SK-N-SH treated with all-trans-retinoic acid at 6 μM for 48 hours (cell line): ENCODE measurements around the gene AKAP8L.

Experiments
- ATAC-seq: fragments of 200-7000 bp; cut with Tn5 transposase; 3 replicates; pipeline ENCODE4 v1.9.1; 2020; ENCODE audit warnings: mild to moderate bottlenecking, moderate library complexity
- ARNTL ChIP-seq: fragments of 450-650 bp; formaldehyde crosslinking; IDR thresholded peaks from 2 replicates; pipeline ENCODE4 v1.5.0; 2020; ENCODE audit warnings: low read depth, mild to moderate bottlenecking, moderate library complexity, borderline replicate concordance
- BACH2 ChIP-seq: fragments of 250-450 bp; sonication (Bioruptor Pico); IDR thresholded peaks from 2 replicates; pipeline ENCODE4 v1.9.0; 2021; ENCODE audit warnings: mild to moderate bottlenecking, borderline replicate concordance
- CREB5 ChIP-seq: fragments of 250-450 bp; sonication (Bioruptor Pico); IDR thresholded peaks from 2 replicates; pipeline ENCODE4 v1.5.1; 2020; ENCODE audit warnings: low read depth, mild to moderate bottlenecking, moderate library complexity
- CSDC2 ChIP-seq: fragments of 250-450 bp; sonication (Bioruptor Pico); IDR thresholded peaks from 2 replicates; pipeline ENCODE4 v1.5.0; 2020; ENCODE audit warnings: mild to moderate bottlenecking, moderate library complexity
- ESRRG ChIP-seq: fragments of 250-450 bp; sonication (Bioruptor Pico); IDR thresholded peaks from 2 replicates; pipeline ENCODE4 v1.6.1; 2021; ENCODE audit warnings: mild to moderate bottlenecking
- GLIS3 ChIP-seq: fragments of 250-450 bp; sonication (Bioruptor Pico); IDR thresholded peaks from 2 replicates; pipeline ENCODE4 v1.5.0; 2020; ENCODE audit warnings: mild to moderate bottlenecking, moderate library complexity
- ISL1 ChIP-seq: fragments of 250-450 bp; sonication (Bioruptor Pico); IDR thresholded peaks from 2 replicates; pipeline ENCODE4 v2.1.2; 2022; ENCODE audit warnings: mild to moderate bottlenecking, moderate library complexity
- OSR1 ChIP-seq: fragments of 250-450 bp; sonication (Bioruptor Pico); IDR thresholded peaks from 2 replicates; pipeline ENCODE4 v1.8.0; 2022; ENCODE audit warnings: moderate library complexity, mild to moderate bottlenecking, inconsistent platforms
- PATZ1 ChIP-seq: fragments of 250-450 bp; sonication (Bioruptor Pico); IDR thresholded peaks from 2 replicates; pipeline ENCODE4 v1.8.0; 2020; ENCODE audit warnings: mild to moderate bottlenecking, moderate library complexity, borderline replicate concordance
- POU6F1 ChIP-seq: fragments of 250-450 bp; sonication (Bioruptor Pico); IDR thresholded peaks from 2 replicates; pipeline ENCODE4 v1.8.0; 2021; ENCODE audit warnings: low read depth, mild to moderate bottlenecking, moderate library complexity, borderline replicate concordance
- PPARA ChIP-seq: fragments of 250-450 bp; sonication (Bioruptor Pico); IDR thresholded peaks from 2 replicates; pipeline ENCODE4 v1.5.0; 2020; ENCODE audit warnings: mild to moderate bottlenecking, borderline replicate concordance
- RARB ChIP-seq: fragments of 250-450 bp; sonication (Bioruptor Pico); IDR thresholded peaks from 2 replicates; pipeline ENCODE4 v1.8.0; 2021; ENCODE audit warnings: mild to moderate bottlenecking, moderate library complexity
- SNAI2 ChIP-seq: fragments of 250-450 bp; sonication (Bioruptor Pico); IDR thresholded peaks from 2 replicates; pipeline ENCODE4 v1.5.0; 2020; ENCODE audit warnings: mild to moderate bottlenecking, moderate library complexity
- TOX ChIP-seq: fragments of 250-450 bp; sonication (Bioruptor Pico); IDR thresholded peaks from 2 replicates; pipeline ENCODE4 v1.8.0; 2021; ENCODE audit warnings: mild to moderate bottlenecking, moderate library complexity, borderline replicate concordance
- TSHZ2 ChIP-seq: fragments of 250-450 bp; sonication (Bioruptor Pico); IDR thresholded peaks from 2 replicates; pipeline ENCODE4 v1.5.0; 2020; ENCODE audit warnings: mild to moderate bottlenecking, moderate library complexity
- ZC3H10 ChIP-seq: fragments of 250-450 bp; sonication (Bioruptor Pico); IDR thresholded peaks from 2 replicates; pipeline ENCODE4 v1.5.1; 2021; ENCODE audit warnings: mild to moderate bottlenecking, moderate library complexity
- ZFP3 ChIP-seq: fragments of 250-450 bp; sonication (Bioruptor Pico); IDR thresholded peaks from 2 replicates; pipeline ENCODE4 v1.5.0; 2020; ENCODE audit warnings: mild to moderate bottlenecking, moderate library complexity
- ZFP30 ChIP-seq: fragments of 450-650 bp; formaldehyde crosslinking; IDR thresholded peaks from 2 replicates; pipeline ENCODE4 v1.5.0; 2022; ENCODE audit warnings: mild to moderate bottlenecking, moderate library complexity
- ZNF565 ChIP-seq: fragments of 450-650 bp; formaldehyde crosslinking; conservative IDR thresholded peaks from 2 replicates; pipeline ENCODE4 v1.5.0; 2020; ENCODE audit warnings: low read depth, mild to moderate bottlenecking, moderate library complexity
- ZNF8 ChIP-seq: fragments of 450-650 bp; formaldehyde crosslinking; IDR thresholded peaks from 2 replicates; pipeline ENCODE4 v1.5.0; 2020; ENCODE audit warnings: mild to moderate bottlenecking, moderate library complexity

AKAP8L gene

GRCh38 chr19:15438577-15438976, 19.8 kb upstream of the AKAP8L start:
- no peak for TF ChIP-seq ZNF8 (CRISPR knock-in tag)
- TF ChIP-seq ZFP3 (CRISPR knock-in tag) = no peak
- no peak for TF ChIP-seq PATZ1
- ATAC-seq = no peak

GRCh38 chr19:15438124-15438496, 19.3 kb upstream of the AKAP8L start:
- TF ChIP-seq CSDC2 (CRISPR knock-in tag) = no peak
- TF ChIP-seq POU6F1 (CRISPR knock-in tag) = no peak
- TF ChIP-seq TSHZ2 (CRISPR knock-in tag) = no peak
- TF ChIP-seq ZNF8 (CRISPR knock-in tag) = no peak
- TF ChIP-seq RARB (CRISPR knock-in tag) = no peak
- no peak for TF ChIP-seq TOX (CRISPR knock-in tag)
- no peak for TF ChIP-seq PPARA (CRISPR knock-in tag)
- TF ChIP-seq, all 23 proteins: peak for 0
- ATAC-seq = no peak

GRCh38 chr19:15437355-15438123, 18.8 kb upstream of the AKAP8L start:
- no peak for TF ChIP-seq ESRRG
- no peak for TF ChIP-seq PATZ1
- no peak for TF ChIP-seq CSDC2 (CRISPR knock-in tag)
- no peak for TF ChIP-seq ARNTL
- TF ChIP-seq OSR1 = no peak
- no peak for TF ChIP-seq BACH2
- no peak for TF ChIP-seq TOX (CRISPR knock-in tag)
- no peak for TF ChIP-seq ZNF565
- TF ChIP-seq GLIS3 (CRISPR knock-in tag) = no peak
- no peak for TF ChIP-seq ZC3H10
- TF ChIP-seq ISL1 = no peak
- ATAC-seq = no peak

GRCh38 chr19:15436826-15437110, 18.0 kb upstream of the AKAP8L start:
- ATAC-seq = no peak
- TF ChIP-seq CREB5 (no peak), ZC3H10 (no peak), SNAI2 (no peak), TSHZ2 (CRISPR knock-in tag) (no peak), ZFP30 (CRISPR knock-in tag) (no peak), ESRRG (no peak), RARB (CRISPR knock-in tag) (no peak), TOX (CRISPR knock-in tag) (no peak), ZNF8 (CRISPR knock-in tag) (no peak), BACH2 (no peak), ARNTL (no peak), ZFP3 (CRISPR knock-in tag) (no peak), ZNF565 (no peak), OSR1 (no peak), PATZ1 (no peak)
